HG03442 (cell line): ENCODE measurements around the gene TLE2.

ENCODE experiments used
- ATAC-seq: cut with Tn5 transposase; IDR thresholded peaks from one replicate; pipeline ENCODE4 v1.9.1; 2021; ENCODE audit warnings: mild to moderate bottlenecking, moderate library complexity; ENCODE audit not compliant: unreplicated experiment

Gene TLE2

DNA sequence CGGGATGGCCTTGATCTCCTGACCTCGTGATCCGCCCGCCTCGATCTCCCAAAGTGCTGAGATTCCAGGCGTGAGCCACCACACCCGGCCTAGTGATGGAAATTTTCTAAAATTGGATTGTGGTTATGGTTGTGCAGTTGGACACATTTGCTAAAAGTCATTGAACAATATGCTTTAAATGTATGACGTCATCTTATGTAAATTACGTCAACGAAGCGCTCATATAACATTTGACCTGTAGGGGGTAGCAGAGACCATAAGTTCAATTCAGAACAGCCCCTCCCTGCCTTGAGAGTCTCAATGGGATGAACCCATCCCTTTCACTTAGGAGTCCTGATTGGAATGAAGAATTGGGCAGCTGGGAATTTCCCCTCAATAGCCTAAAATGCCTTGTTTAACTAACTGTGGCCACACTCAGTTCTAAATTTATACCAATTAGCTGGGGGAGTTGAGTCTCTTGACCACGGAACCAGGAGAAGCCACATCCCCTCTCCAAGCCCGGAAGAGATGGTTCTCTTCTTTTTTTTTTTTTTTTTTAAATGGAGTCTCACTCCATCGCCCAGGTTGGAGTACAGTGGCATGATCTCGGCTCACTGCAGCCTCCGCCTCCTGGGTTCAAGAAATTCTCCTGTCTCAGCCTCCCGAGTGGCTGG, 66.9 kb downstream of the TLE2 start:
- no peak for ATAC-seq

DNA sequence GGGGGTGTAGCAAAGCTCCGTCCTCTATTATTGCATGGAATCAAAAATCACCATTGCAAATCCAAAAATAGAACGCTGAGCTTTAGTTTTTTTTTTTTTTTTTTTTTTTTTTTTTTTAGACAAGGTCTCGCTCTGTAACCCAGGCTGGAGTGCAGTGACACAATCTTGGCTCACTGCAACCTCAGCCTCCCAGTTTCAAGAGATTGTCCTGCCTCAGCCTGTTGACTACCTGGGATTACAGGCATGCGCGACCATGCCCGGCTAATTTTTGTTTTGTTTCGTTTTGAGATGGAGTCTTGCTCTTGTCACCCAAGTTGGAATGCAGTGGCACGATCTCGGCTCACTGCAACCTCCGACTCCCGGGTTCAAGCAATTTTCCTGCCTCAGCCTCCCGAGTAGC, 69.0 kb downstream of the TLE2 start:
- ATAC-seq, result no peak

DNA sequence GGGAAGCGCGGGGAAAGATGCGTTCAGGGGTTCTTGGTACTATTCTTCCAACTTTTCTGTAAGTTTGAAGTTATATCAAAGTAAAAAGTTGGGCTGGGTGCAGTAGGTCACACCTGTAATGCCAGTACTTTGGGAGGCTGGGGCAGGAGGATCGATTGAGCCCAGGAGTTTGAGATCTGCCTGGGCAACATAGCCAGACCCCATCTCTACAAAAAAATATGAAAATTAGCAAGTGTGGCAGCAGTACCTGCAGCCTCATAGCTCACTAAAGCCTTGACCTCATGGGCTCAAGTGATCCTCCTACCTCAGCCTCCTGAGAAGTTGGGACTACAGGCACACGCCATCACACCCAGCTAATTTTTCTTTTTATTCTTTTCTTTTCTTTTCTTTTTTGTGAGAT, 71.9 kb downstream of the TLE2 start:
- no peak for ATAC-seq

DNA sequence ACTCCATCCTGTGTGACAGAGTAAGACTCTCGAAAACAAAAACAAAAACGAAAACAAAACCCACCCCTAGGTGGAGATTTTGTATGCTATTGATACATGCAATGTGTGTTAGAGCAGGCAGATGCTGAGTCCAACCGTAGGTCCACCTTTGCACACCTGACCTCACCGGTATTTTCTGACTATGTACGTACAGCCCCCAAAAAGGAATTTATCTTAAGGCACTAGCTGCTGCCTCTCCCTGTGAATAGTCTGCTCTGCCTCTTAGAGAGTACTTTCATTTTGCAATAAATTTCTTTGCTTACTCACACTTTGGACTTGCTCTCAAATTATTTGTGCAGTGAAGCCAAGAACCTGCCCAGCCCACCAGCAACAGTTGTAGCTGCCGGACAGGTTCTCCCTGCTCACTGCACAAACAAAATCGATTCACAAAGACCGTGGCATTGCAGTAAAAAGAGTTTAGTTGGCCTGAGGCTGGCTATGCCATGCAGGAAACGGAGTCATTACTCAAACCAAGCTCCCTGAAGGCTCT, 76.1 kb downstream of the TLE2 start:
- ATAC-seq, result no peak

DNA sequence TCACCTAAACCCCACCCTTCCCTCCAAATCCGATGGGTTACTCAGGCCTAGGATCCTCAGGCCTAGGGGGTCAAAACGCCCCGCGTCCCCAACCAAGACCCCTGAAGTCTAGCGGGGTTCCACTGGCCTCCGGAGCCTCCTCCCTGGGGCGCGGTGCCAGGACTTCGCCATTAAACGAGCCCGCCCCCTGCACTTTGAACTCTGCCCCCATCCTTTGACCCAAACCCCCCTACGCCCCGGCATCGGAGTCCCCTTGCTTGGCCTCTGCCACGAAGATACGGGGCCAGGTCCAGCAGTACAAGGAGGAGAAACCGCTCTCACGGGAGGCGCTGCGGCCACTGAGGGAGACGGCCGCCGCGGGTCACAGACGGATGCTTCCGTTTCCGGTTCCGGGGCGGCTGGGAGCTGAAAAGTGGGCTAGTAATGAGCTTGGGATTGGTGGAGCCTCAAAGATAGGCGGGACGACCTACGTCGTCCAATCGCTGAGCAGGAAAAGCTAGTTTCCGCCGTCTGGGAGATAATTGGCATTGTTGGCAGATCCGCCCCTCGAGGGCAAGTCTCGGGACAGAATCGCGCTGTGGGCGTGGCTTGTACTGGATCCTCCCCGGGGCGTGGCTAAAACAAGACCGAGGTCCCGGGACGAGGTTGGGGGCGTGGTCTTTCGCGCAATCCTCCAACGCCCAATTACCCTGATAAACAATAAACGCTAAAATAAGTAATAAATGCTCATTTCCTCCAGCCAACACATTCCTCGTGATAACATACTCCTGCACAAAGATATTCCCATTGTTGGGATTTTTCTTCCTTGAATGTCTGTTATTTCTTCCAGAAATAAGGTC, 78.6 kb downstream of the TLE2 start:
- peak; percentile 91 for ATAC-seq

DNA sequence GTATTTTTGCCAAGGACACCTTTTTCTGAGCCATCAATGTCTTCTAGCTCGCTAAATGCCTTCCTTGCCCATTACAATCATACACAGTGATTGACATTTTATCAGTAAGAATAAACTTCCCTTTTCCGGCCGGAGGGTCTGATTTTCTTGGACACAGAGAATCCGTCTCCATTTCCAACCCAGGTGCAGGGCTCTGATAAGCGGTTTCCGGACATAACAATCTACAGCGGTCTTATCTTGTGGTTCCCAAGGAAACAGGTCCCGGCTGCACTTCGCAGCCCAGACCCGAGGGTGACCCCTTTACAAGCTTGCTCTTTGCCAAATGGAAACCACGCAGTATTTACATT, 79.2 kb downstream of the TLE2 start:
- no peak for ATAC-seq
